PC-3 (cell line): ENCODE results near the gene EZH1. TPM values are rescaled to one million over a fixed set of nuclear protein-coding genes. Genes with fewer than 3 reads are reported as not detected.

Experiments
- ATAC-seq: fragments of 200-7000 bp; cut with Tn5 transposase; 2 replicates; pipeline ENCODE4 v1.9.1; 2020; ENCODE audit warnings: mild to moderate bottlenecking, moderate library complexity
- BruUV-seq: library from RNA; stranded (reverse); fragments of 400-500 nt; replicated peaks from 2 replicates; lab custom pipeline; 2021; lab: Mats Ljungman, UMichigan
- CTCF ChIA-PET: fragments of 300-600 bp; sonication (Branson Sonifier 250); formaldehyde crosslinking; loops from one replicate; lab custom pipeline; 2022; ENCODE audit warnings: antibody characterized with exemption; lab: Charles Lee
- POLR2A ChIA-PET: fragments of 300-600 bp; sonication (Branson Sonifier 250); formaldehyde crosslinking; loops from one replicate; lab custom pipeline; 2022; ENCODE audit warnings: antibody characterized with exemption; ENCODE audit not compliant: unreplicated experiment; lab: Charles Lee
- DNase-seq: peaks from one replicate; pipeline ENCODE4 v3.0.0-alpha.2; 2015
- H2AFZ ChIP-seq: fragments of 300-600 bp; sonication (generic); 2 replicates; pipeline ENCODE4 v1.6.0; 2016; ENCODE audit warnings: antibody characterized with exemption, low read length
- H3F3A ChIP-seq: fragments of 300-600 bp; sonication (generic); one replicate; pipeline ENCODE4 v1.6.0; 2017; ENCODE audit warnings: antibody characterized with exemption, low read length, control low read depth, mild to moderate bottlenecking; ENCODE audit not compliant: unreplicated experiment
- H3K27ac ChIP-seq: fragments of 300-600 bp; sonication (generic); 2 replicates; pipeline ENCODE4 v1.5.1; 2016; ENCODE audit warnings: mild to moderate bottlenecking, low read length
- H3K27me3 ChIP-seq: fragments of 300-600 bp; sonication (generic); 2 replicates; pipeline ENCODE4 v1.6.1; 2016; ENCODE audit warnings: low read length, mixed read lengths
- H3K36me3 ChIP-seq: fragments of 300-600 bp; sonication (generic); 2 replicates; pipeline ENCODE4 v1.6.1; 2016; ENCODE audit warnings: low read depth, mixed run types, low read length, mixed read lengths
- H3K4me1 ChIP-seq: fragments of 300-600 bp; sonication (generic); 2 replicates; pipeline ENCODE4 v1.5.1; 2016; ENCODE audit warnings: low read length; ENCODE audit not compliant: insufficient read depth
- H3K4me2 ChIP-seq: fragments of 300-600 bp; sonication (generic); 2 replicates; pipeline ENCODE4 v1.6.0; 2016; ENCODE audit warnings: low read length
- H3K4me3 ChIP-seq: fragments of 300-600 bp; sonication (generic); 2 replicates; pipeline ENCODE4 v1.5.1; 2016; ENCODE audit warnings: mild to moderate bottlenecking, low read length, mixed read lengths
- H3K79me2 ChIP-seq: fragments of 300-600 bp; sonication (generic); 2 replicates; pipeline ENCODE4 v1.6.1; 2017; ENCODE audit warnings: low read length, mixed read lengths
- H3K9ac ChIP-seq: fragments of 300-600 bp; sonication (generic); 2 replicates; pipeline ENCODE4 v1.6.0; 2016; ENCODE audit warnings: mild to moderate bottlenecking, low read length
- H3K9me2 ChIP-seq: fragments of 300-600 bp; sonication (generic); replicated peaks from 2 replicates; pipeline ENCODE4 v1.6.1; 2016; ENCODE audit warnings: mixed run types, low read length, mixed read lengths
- H3K9me3 ChIP-seq: fragments of 300-600 bp; sonication (generic); 2 replicates; pipeline ENCODE4 v1.6.1; 2016; ENCODE audit warnings: low read length, mixed read lengths
- H4K20me1 ChIP-seq: fragments of 300-600 bp; sonication (generic); 2 replicates; pipeline ENCODE4 v1.6.1; 2016; ENCODE audit warnings: low read length, mixed read lengths
- EZH2 ChIP-seq: fragments of 300-600 bp; sonication (generic); IDR thresholded peaks from one replicate; pipeline ENCODE4 v1.6.1; 2017; ENCODE audit warnings: antibody characterized with exemption, mild to moderate bottlenecking, low read length; ENCODE audit not compliant: unreplicated experiment
- EZH2phosphoT487 ChIP-seq: fragments of 300-600 bp; sonication (generic); IDR thresholded peaks from 2 replicates; pipeline ENCODE4 v1.6.1; 2018; ENCODE audit warnings: mild to moderate bottlenecking, antibody characterized with exemption, low read length, borderline replicate concordance
- intact Hi-C: fragments of 100-400 bp; cut with micrococcal nuclease; formaldehyde crosslinking; loops from 2 replicates; pipeline ENCODE4 v1.9.0; 2023
- total RNA-seq: library from RNA; depleted of rRNA; stranded (reverse); fragments of >200 nt; gene quantifications from 2 replicates; pipeline ENCODE4 v1.2.3, GENCODE V29; 2014
- TF ChIP-seq, protein P1 (sequence below): fragments of 300-600 bp; sonication (generic); conservative IDR thresholded peaks from 2 replicates; pipeline ENCODE4 v1.5.1; 2017; ENCODE audit warnings: antibody characterized with exemption, low read depth, mild to moderate bottlenecking, low read length

The EZH1 gene
- total RNA-seq, 1 experiment from 2014 or later: 5.8 TPM

GRCh38 chr17:42791948-42792347 is 47.1 kb upstream of the EZH1 start:
- H3K27ac ChIP-seq: no peak overlapping the region
- intact Hi-C loops: no loop called here
- peaks cover 24% of the 10 kb centered on the region; the same call in 1 of the 2 replicates for H3K36me3 ChIP-seq
- ChIA-PET CTCF (no interaction called here), POLR2A (no interaction called here)
- ATAC-seq (no peak), DNase-seq (no peak)
- no peak overlapping the region for H3K4me3 ChIP-seq
- 0 out of 2 replicates have a peak, but pooled peaks cover 4% of the 10 kb centered on the region for H3K79me2 ChIP-seq
- no peaks in the 10 kb centered on the region for H3K9me3 ChIP-seq
- TF ChIP-seq EZH2phosphoT487 (no peak), EZH2 (no peak)
- TF ChIP-seq, protein P1, sequence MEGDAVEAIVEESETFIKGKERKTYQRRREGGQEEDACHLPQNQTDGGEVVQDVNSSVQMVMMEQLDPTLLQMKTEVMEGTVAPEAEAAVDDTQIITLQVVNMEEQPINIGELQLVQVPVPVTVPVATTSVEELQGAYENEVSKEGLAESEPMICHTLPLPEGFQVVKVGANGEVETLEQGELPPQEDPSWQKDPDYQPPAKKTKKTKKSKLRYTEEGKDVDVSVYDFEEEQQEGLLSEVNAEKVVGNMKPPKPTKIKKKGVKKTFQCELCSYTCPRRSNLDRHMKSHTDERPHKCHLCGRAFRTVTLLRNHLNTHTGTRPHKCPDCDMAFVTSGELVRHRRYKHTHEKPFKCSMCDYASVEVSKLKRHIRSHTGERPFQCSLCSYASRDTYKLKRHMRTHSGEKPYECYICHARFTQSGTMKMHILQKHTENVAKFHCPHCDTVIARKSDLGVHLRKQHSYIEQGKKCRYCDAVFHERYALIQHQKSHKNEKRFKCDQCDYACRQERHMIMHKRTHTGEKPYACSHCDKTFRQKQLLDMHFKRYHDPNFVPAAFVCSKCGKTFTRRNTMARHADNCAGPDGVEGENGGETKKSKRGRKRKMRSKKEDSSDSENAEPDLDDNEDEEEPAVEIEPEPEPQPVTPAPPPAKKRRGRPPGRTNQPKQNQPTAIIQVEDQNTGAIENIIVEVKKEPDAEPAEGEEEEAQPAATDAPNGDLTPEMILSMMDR: no peak
- no peak overlapping the region for H3K9ac ChIP-seq
- no peaks in the 10 kb centered on the region for H3K27me3 ChIP-seq
- H4K20me1 ChIP-seq: no peaks in the 10 kb centered on the region
- peaks cover 3% of the 10 kb centered on the region for H3K4me1 ChIP-seq
- no peak overlapping the region for H3K4me2 ChIP-seq
- no peak overlapping the region for H2AFZ ChIP-seq
- H3F3A ChIP-seq: no peaks in the 10 kb centered on the region
- H3K9me2 ChIP-seq: no peaks in the 10 kb centered on the region
- no TSS peak for BruUV-seq

GRCh38 chr17:42787266-42787665 is 42.4 kb upstream of the EZH1 start:
- Histone ChIP-seq H3K9me2 (no peaks in the 10 kb centered on the region), H3K27ac (no peak overlapping the region), H4K20me1 (no peaks in the 10 kb centered on the region), H3K9ac (no peak overlapping the region), H3F3A (no peaks in the 10 kb centered on the region), H3K4me3 (no peak overlapping the region), H3K4me1 (peaks cover 20% of the 10 kb centered on the region), H2AFZ (no peak overlapping the region), H3K27me3 (no peaks in the 10 kb centered on the region), H3K36me3 (peaks cover 42% of the 10 kb centered on the region), H3K79me2 (peaks cover 36% of the 10 kb centered on the region), H3K4me2 (no peak overlapping the region), H3K9me3 (no peaks in the 10 kb centered on the region)
- no TSS peak for BruUV-seq
- DNase-seq (no peak), ATAC-seq (no peak)
- TF ChIP-seq, protein P1: no peak
- no peak for TF ChIP-seq EZH2
- no peak for TF ChIP-seq EZH2phosphoT487
- intact Hi-C loops: no loop called here
- CTCF ChIA-PET: no interaction called here
- POLR2A ChIA-PET: interaction anchor here (0.6 kb wide), 1 partner anchor 103 kb away, joined by 3 read pairs; no protein-coding TSS in a partner anchor

- POLR2A ChIA-PET: no interaction called here
- ATAC-seq (no peak), DNase-seq (no peak)
- no peak overlapping the region for H3K9ac ChIP-seq
- H3K4me3 ChIP-seq: no peak overlapping the region
- BruUV-seq: no TSS peak
- H3K36me3 ChIP-seq: peaks cover 39% of the 10 kb centered on the region
- peaks cover 54% of the 10 kb centered on the region for H3K79me2 ChIP-seq
- no peak overlapping the region for H3K4me2 ChIP-seq
- TF ChIP-seq EZH2phosphoT487 (no peak), EZH2 (no peak)
- TF ChIP-seq, protein P1: no peak
- no peaks in the 10 kb centered on the region for H3K27me3 ChIP-seq
- H4K20me1 ChIP-seq: no peaks in the 10 kb centered on the region
- H3F3A ChIP-seq: no peaks in the 10 kb centered on the region
- H2AFZ ChIP-seq: no peak overlapping the region
- intact Hi-C loops: loop anchor here (5.0 kb wide), 1 partner anchor 37 kb away; the partner anchor contains the start of gene BECN1
- H3K27ac ChIP-seq: no peak overlapping the region
- no peaks in the 10 kb centered on the region for H3K9me2 ChIP-seq
- H3K4me1 ChIP-seq: peaks cover 22% of the 10 kb centered on the region
- H3K9me3 ChIP-seq: no peaks in the 10 kb centered on the region
- CTCF ChIA-PET: no interaction called here
Measured at GRCh38 chr17:42784811-42785592, 40.2 kb upstream of the EZH1 start.
